Measurements from ENCODE around the gene ALOXE3.
"Not testable (repeated sequence)": the region's sequence is repeated elsewhere in the genome, so short reads cannot be mapped to it uniquely, and the experiment has no call there.

The ALOXE3 gene

DNA sequence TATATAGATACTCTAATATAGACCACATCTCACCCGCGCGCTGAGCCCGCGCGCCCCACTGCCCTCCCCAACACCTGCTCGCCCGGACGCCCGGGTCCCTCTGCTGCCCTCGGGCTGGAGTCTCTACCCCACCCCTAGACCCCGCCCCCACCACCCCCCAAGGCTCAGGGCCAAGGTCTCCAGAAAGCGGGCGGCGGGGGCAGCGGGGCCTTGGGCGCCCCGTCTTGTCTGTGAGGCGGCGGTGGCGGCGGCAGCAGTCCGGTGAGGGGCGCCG is 3.0 kb upstream of the ALOXE3 start:
- no peak for DNase-seq

DNA sequence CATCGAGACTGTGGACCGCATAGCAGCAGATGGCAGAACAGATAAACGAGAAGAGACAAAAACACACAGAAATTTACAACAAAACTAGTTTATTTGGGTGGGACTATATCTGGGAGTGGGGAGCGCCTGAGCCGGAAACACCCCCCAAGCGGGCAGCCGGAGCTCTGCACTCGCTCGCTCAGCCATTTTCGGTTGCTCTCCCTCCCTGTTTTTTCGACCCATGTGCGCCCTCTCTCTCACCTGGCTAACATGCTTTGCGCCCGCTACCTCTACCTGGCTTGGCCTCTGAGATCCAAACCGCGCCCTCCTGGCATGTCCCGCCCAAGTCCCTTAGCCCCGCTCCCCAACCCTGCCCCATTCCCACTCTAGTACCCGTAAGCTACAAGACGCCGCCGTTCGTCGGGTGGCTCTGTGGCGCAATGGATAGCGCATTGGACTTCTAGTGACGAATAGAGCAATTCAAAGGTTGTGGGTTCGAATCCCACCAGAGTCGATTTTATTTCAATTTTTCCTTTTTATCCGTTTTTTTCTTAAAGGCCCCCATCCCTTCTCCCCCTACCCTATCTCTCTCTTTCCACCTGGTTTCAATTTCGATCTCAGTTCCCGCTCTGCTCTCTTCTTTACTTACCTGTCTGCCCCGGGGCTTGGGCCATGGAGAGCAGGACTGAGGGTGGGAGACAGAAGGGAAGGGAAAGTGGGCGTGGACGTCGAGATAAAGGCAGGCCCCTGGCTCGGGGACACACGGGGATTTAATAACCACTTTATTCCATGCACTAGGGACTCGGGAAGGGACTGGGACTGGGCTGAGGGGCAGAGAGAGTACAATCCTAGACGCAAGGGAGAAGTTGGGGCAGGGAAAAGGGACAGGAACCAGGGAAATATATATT is 2.4 kb upstream of the ALOXE3 start:
- DNase-seq: peak; percentile 91

DNA sequence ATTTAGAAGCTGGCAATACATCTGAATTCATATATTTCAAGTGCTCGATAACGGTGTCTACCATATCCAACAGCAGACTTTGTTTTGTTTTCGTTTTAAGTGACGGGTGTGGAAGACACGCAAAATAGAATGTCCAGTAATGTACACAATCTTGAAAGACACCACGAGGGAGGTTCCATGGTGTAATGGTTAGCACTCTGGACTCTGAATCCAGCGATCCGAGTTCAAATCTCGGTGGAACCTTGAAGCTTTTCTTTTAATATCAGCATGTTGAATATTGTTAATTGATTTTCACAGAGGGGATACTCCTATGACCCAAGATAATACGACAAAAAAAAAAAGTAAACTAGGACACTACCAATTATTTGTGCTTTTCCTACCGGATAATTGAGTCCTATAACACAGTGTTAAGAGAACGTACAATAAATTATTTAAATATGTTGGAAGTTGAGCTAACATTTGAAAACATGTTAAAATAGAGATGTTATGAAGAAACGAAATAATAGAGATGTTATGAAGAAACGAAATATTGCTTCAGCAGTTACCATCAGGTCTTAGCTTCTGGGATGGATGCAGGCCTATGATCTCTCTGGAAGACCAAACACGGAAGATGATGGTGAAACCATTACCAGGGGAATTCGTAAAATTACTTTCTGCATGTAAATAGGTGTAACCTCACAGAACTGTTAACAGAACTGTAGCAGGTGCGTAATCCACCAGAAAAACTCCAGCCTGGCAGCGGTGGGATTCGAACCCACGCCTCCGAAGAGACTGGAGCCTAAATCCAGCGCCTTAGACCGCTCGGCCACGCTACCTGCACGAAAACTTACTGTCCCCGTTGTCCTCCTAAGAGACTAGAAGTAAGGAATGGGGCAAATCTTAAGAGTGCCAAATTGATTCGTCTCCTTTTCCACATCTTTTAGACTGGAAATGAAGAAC is 1.5 kb upstream of the ALOXE3 start:
- DNase-seq: peak; percentile 97

DNA sequence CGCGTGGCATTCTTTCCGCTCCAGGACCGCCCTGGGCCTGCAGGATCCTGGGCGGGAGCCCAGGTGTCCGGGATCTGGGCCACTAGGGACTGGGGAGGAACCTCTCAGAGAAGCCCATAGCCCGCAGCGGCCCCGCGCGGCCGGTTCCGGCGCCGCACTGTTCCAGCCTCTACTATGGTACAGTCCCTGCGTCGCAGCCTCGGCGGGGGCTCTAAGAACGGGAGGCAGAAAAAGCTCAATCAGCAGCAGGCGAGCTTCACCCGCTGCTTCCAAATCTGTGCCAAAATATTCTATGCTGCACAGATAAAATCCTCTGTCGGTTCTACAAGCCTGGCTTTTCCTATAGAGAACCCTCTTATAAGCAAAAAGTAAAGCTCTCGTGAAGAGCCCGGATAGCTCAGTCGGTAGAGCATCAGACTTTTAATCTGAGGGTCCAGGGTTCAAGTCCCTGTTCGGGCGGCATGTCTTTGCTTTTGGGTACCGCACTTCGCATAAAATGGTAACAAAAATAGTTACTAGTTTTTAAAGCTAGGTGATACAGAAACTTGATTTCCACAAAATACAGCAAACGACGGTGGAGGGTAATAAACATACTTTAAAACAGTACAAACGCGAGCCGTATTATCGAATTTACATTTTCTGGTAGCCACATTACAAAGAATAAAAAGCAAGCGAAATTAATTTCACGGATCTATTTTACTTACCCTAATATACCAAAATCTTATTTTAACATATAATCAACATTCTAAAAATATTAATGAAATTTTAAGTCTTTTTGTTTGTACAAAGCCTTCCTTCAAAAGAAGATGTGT is 661 bp upstream of the ALOXE3 start:
- peak; percentile 90 for DNase-seq

DNA sequence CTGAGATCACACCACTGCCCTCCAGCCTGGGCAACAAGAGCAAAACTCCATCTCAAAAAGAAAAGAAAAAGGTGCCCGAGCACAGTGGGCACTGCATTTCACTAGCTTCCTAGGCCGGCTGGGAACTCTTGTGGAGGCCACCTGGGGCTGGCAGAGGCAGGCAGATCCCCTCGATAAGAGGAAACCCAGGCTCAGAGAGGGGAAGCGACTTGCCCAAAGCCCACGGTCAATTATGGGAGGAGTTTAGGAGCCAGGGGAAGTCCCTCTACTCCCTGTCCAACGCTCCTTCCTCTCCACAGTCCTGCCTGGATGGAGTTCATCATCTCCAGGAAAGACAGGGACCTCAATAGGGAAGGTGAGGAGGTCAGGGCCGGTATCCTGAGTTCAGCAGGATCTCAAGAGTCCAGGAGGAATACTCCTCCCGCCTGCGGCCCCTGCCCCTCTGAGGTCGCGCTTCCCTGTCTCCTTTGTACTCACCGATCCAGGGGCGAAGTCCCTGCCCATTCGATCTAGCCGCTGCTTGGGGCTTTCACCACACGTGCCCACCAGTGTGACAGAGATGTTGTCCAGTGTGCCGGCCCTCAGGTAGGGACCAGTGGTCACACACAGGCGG is 841 bp downstream of the ALOXE3 start:
- DNase-seq: no peak

DNA sequence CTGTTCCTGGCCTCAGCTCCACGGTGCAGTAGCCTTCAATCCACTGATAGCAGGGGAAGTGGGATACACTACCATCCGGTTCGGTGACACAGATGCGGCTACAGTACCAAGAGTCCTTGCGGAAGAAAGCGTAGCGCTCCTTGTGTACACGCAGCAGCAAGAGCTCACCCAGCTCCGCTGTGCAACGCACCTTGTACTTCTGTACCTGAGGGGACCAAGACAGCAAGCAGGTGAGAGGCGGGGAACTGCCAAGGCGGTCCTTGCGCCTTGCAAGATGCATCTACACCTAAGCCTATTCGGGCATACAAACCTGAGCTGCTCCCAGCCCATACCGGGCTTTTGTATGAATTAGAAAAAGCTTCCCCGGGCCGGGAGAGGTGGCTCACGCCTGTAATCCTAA is 1.5 kb downstream of the ALOXE3 start:
- no peak for DNase-seq

DNA sequence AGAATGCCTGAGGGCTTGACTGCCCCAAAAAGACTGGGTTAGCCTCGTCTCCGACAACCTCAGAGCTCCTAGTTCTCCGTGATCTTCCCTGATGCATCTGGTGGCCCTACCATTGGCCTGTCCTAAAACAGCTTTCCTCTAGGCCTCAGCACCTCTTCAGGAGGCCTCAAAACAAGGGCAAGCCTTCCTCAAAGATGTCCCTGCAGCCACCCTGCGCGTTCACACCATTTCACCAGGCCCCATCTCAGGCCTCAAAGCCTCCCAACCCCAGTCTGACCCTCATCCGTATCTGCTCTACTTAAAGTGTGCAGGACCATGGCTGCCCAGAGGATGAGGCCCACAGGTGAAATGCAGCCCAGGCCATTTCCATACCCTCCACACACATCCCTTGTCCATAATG is 7.4 kb downstream of the ALOXE3 start:
- DNase-seq: no peak

DNA sequence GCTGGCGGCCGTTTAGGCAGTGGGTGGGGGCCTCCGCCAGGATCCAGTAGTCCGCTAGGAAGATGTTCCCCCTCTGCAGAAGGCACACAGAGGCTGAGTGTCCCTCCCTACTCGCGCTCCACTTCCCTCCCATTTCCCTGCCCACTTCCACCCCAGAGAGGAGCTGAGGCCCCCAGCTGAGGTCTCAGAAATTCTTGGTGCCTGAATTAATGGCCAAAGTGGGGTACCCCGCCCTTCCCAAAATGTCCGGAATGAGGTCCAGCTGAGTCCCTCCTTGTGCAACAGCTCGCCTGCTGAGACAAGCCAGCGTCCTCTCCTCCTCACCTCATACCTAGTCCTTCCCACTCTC is 7.9 kb downstream of the ALOXE3 start:
- no peak for DNase-seq

DNA sequence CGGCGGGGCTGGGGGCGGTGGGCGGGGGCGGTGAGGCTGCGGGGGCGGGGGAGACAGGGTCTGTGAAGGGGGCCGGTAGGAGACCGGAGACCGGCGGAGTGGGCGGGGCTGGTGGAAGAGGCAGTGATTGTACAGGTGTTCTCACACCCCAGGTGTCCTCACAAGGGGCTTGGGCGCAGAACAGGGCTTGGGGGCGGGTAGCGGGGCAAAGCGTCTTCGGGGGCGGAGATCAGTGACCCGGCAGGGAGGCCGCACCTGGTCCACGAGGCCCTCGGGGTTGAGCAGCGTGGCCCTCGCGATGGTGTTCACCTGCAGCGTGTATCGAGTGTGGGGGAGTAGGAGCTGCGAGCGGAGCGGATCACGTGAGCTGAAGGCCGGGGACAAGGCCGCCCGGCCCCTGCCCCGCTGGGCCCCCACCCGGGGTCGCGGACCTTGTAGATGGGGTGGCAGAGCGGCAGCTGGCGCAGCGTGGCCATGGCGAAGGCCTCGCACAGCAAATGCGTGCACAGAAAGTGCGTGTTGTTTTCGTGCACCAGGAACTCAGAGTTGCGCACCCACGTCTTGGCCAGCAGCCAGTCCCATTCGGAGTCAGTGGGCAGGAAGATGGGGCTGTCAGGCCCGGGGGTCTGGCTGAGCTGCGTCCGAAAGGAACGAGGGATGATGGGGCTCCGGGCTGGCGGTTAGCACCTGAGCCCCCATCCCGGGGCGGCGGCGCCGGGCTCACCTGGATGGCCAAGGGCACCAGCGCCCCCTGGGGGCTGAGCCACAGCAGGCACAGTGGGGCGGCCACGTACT is 8.5 kb downstream of the ALOXE3 start:
- peak; percentile 86 for DNase-seq

DNA sequence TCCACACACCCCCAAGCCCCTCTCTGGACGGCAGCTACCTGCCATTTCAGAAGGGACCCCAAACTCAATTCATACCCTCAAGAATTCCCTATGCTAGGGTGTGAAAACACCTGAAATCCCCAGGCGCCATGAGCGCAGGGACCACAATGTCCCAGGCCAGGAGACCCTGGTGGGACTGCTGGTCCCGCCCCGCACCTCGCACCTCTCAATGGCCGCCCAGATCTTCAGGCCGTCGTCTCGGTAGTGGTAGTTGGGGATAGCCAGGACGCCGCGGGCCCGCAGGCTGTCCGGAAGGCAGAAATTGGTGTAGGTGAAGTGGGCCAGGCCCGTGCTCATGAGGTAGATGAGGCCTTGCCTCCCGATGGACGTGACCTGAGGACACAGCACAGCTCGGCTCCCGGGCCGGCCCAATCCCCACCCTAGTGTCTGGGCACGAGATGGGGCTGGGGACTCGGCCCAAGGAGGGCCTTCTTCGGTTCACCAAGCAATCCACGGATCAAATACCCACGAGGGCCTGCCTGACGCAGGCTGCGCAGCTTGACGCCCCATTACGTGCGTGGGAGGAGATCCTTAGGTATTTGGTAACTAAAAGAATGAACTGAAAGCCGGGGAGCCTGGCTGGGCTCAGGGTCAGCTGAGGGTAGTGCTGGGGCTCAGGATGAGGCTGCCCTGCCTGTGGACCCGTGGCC is 9.2 kb downstream of the ALOXE3 start:
- DNase-seq: no peak

DNA sequence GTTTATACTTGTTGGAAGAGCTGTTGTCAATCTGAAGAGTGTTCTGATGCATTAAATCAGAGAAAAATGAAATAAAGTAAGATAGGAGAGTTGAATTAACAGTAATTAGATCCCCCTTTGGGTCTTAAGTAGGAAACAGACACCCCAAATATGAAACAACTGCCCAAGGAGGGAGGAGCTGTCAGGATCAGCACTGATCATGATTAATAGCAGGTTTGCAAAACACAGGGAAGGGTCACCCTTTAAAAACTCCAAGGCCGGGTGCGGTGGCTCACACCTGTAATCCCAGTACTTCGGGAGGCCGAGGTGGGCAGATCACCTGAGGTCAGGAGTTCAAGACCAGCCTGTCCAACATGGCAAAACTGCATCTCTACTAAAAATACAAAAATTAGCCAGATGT is 11.3 kb downstream of the ALOXE3 start:
- not testable (repeated sequence) for DNase-seq

DNA sequence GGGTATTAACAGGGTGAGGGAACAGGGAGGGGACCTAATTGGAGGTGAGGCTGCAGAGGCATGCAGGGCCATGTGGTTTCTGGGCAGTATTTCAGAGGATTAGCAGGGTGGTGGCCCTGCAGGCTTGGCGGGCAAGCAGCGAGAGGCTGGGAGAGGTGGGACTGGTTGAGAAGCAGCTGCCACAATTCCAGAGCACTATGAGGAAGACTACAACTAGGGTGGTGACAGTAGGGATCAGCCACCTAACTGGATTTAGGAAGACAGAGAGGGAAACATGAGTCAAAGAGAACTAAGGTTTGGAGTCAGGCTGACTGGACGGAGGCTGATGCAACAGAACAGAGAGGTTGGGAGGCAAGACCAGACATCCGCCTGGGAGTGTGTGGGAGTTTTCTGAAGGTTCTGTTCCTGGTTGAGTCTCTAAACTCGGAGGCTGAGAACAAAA is 12.3 kb downstream of the ALOXE3 start:
- no peak for DNase-seq

DNA sequence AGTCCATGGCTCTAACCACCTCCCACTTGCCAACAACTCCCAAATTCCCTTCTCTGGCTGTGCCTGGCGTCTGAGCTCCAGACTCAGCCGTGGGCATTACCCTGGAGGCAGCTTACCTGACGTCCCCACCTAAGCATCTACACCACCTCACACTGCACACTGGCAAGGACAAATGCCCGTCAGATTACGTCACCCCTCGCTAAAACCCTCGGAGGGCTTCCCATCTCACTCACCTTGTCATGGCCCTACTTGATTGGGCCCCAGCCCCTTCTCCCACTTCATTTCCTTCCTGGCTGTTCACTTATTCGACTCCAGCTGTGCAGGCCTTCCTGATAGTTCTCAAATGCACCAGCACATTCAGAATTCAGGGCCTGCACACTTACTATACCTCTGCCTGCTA is 13.4 kb downstream of the ALOXE3 start:
- no peak for DNase-seq

DNA sequence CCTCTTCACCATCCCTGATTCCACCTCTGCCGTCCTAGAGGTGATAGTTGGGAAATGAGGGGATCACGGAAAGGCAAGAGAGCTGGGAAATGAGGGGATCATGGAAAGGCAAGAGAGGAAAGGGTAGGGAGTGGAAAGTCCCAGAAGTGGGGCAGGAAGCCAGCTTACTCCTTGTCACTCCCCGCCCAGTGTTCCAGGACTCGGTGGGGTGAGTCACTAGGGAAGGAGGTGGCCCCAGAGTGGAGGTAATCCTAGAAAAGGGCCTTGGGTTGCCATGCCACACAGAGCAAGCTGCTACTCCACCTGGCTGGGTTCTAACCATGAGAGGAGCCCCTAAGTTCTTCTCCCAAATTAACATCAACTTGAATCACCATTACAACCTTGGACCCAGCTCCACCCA is 14.8 kb downstream of the ALOXE3 start:
- no peak for DNase-seq

DNA sequence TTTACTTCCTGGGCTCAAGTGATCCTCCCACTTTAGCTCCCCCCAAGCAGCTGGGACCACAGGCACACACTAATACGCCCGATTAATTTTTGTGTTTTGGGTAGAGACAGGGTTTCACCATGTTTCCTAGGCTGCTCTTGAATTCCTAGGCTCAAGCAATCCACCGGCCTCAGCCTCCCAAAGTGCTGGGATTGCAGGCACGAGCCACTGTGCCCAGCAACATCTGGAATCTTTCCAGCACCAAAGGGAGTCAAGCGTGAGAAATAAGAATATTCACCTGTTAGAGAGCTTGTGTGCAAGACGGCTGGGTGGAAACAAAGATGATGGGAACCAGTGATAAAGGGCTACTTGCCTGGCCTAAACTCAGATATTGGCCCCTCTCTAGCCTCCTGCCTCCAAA is 16.6 kb downstream of the ALOXE3 start:
- DNase-seq: no peak

DNA sequence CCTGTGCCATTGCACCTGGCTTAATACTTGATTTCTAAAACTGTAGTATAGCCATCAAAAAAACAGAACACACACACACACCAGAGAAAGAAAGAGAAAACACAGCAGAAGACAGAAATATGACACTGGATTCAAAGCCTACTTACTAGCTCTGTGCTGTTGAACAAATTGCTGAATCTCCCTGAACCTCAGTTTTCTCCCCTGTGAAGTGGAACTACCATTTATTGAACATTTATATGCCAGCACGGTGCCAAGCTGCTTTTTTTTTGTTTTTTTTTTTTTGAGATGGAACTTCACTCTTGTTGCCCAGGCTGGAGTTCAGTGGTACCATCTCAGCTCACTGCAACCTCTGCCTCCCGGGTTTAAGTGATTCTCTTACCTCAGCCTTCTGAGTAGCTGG is 17.6 kb downstream of the ALOXE3 start:
- no peak for DNase-seq

DNA sequence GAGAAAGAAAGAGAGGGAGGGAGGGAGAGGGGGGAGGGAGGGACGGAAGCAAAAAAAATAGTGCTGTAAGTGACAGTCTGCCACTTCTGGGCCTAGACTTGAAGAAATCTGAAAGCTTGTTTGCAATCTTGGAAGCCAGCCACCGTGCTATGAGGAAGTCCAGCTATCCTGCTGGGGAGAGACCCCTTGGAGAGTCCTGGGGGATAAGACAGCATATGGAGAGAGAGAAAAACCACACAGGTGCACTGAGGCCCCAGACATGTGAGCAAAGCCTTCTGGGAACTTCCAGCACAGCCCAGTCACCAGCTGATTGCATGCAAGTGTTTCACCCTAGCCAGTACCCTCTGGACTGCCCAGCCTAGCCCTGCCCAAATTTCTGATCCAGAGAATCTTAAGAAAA is 18.2 kb downstream of the ALOXE3 start:
- DNase-seq: no peak

DNA sequence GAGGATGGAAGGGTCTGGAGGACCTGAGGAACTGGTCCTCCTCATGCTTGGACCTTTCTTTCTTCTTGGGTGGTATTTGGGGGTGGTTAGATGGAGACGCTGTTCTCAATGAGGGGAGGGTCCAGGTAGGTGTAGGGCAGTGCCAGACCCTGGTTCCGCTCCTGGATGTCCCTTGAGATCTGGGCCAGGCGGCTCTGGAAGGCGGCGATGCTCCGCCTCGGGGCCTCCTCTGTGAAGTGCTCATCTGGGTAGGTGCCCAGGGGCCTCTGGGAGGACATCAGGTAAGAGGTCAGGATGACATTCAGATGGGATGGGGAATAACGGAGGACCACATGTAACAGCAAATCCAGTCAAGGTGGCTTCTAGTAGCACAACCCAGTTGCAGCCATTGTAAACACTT is 21.8 kb downstream of the ALOXE3 start:
- DNase-seq: no peak

DNA sequence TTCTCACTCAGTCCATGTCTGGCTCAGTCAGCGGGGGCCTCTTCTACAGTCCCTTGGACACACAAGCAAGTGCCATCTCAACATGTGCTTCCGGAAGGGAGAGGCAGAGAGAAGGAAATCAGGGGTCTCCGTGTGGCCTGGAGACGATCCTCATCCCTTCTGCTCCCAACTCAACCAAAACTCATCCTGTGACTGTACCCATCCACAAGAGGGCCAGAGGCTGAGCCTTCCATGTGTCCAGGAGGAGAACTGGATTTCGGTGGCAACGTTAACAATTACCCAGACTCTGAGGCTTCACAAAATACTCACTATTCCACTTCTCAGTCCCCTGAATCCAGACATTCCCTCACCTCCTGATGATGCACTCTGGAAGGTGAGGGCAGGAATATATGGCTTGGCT is 23.0 kb downstream of the ALOXE3 start:
- DNase-seq: no peak

DNA sequence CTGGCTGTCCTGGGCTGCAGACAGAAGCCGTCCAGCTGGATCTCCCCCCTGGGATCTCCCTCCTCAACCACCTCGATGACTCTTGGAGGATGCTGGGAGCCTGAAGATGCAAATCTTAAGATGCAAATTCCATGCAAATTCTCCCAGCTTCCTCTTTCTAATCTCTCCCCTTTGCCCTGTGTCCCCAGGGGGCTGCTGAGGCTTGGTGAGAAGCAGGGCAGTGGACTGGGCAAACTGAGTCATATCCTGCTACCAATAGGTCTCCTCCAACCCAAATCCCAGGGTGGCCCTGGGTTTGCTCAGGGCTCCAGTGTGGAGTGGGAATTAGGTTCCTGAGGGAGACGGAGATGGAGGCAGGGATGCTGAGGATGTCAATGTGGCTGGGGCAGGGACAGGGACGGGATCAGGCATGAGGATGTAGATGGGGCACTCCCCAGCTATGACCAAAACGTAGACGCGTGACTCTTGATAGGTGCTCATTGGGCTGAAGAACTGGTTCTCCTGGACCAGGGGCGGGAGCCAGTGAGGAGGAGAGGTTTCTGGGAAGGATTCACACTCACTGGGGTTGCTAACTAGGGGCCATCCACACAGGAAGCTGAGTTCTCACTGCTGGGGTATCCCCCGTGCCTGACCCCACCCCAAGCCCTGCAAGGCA is 27.2 kb downstream of the ALOXE3 start:
- DNase-seq: no peak

DNA sequence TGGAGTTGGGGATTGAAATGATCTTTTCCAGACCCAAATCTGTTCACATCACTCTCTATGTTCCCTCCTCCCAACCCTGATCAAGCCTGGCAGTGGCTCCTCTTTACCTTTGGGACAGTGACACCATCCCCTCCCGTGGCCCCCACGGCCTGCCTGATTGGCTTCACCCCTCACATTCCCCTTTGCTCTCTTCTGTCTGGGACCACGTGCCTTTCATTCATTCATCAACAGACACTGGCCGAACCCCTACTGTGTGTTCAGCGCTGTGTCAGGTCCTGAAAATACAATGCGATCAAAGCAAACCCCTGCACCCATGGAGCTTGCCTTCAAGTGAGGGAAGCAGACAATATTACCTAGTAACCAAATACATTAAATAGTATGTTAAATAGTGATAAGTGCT is 28.6 kb downstream of the ALOXE3 start:
- no peak for DNase-seq

All from stimulated activated CD8-positive, alpha-beta memory T cell treated with anti-CD3 and anti-CD28 coated beads, Interleukin-4, amount 100 ng/mL, for 48 hours (primary cell).